Nephron progenitor cell (in vitro differentiated cells): ENCODE data around the gene ADNP2.
A peak's percentile ranks its signal among the peaks of the same experiment; 100 is the strongest.

Experiments
- DNase-seq: peaks from one replicate; pipeline ENCODE4 v3.0.0; 2021
- H3K27ac Mint-ChIP-seq: 2 replicates; pipeline ENCODE4 v1.8.0; 2021; ENCODE audit warnings: mild to moderate bottlenecking, moderate library complexity, mixed read lengths
- H3K27me3 Mint-ChIP-seq: 2 replicates; pipeline ENCODE4 v1.8.0; 2021; ENCODE audit warnings: mild to moderate bottlenecking, low read depth, mixed read lengths; ENCODE audit not compliant: poor library complexity
- H3K36me3 Mint-ChIP-seq: 2 replicates; pipeline ENCODE4 v1.8.0; 2021; ENCODE audit warnings: low read depth, mixed read lengths
- H3K4me1 Mint-ChIP-seq: 2 replicates; pipeline ENCODE4 v1.8.0; 2021; ENCODE audit warnings: mixed read lengths
- H3K4me3 Mint-ChIP-seq: 2 replicates; pipeline ENCODE4 v1.8.0; 2021; ENCODE audit warnings: mild to moderate bottlenecking, moderate library complexity, mixed read lengths
- H3K9me3 Mint-ChIP-seq: 2 replicates; pipeline ENCODE4 v1.8.0; 2021; ENCODE audit warnings: mild to moderate bottlenecking, moderate library complexity, mixed read lengths
- TF ChIP-seq, protein P1 (sequence below): fragments of 200-600 bp; sonication (generic); IDR thresholded peaks from 2 replicates; pipeline ENCODE4 v1.5.0; 2021; ENCODE audit warnings: antibody characterized with exemption

ADNP2 gene

DNA sequence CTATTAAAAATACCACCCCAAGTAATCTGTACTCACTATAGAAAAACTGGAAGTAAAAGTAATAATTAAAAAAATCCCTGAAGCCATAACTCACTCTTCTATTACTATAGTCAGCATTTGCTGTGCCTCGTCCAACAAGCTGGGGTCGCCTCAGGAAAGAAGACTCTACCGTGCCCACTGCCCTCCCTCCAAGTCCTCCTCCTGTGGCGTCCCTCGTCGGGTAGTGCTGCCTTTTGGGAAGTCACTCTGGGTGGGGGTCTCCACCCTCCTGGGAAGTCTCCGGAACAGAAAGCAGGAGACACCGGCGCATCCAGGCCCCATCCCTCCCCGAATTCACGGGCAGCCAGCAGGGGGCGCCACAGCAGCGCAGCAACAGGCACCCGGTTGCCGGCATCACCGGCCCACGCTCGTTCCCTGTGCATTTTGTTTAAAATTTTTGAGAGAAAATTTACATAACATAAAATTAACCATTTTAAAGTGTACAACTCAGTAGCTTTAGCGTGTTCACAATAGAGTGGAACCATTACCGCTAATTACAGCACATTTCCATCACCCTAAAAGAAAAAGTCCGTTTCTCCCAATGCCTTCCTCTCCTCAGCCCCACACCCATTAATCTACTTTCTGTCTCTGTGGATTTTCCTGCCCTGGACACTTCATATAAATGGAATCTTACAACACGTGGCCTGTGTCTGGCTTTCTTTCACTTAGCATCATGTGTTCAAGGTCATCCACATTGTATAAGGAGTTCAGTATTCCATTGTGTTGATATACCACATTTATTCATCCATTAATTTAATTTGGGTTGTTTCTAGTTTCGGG is 62.2 kb downstream of the ADNP2 start:
- Mint-ChIP-seq H3K9me3 (peaks cover 9% of the 10 kb centered on the region), H3K27ac (no peak overlapping the region)
- TF ChIP-seq, protein P1, sequence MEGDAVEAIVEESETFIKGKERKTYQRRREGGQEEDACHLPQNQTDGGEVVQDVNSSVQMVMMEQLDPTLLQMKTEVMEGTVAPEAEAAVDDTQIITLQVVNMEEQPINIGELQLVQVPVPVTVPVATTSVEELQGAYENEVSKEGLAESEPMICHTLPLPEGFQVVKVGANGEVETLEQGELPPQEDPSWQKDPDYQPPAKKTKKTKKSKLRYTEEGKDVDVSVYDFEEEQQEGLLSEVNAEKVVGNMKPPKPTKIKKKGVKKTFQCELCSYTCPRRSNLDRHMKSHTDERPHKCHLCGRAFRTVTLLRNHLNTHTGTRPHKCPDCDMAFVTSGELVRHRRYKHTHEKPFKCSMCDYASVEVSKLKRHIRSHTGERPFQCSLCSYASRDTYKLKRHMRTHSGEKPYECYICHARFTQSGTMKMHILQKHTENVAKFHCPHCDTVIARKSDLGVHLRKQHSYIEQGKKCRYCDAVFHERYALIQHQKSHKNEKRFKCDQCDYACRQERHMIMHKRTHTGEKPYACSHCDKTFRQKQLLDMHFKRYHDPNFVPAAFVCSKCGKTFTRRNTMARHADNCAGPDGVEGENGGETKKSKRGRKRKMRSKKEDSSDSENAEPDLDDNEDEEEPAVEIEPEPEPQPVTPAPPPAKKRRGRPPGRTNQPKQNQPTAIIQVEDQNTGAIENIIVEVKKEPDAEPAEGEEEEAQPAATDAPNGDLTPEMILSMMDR: peak; percentile 86

DNA sequence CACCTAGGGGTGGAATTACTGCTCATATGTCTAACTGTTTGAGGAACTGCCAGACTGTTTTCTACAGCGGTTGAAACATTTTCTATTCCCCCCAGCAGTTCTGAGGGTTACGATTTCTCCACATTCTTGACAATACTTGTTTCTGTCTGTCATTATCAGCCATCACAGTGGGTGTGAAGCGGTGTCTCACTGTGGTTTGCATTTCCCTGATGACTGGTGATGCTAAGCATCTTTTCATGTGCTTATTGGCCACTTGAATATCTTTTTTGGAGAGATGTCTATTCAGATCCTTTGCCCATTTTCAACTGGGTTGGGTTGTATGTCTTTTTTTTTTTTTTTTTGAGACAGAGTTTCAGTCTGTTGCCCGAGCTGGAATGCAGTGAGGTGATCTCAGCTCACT is 63.0 kb downstream of the ADNP2 start:
- Mint-ChIP-seq H3K9me3 (peaks cover 2% of the 10 kb centered on the region), H3K4me3 (no peak overlapping the region), H3K36me3 (peaks cover 24% of the 10 kb centered on the region), H3K27ac (no peak overlapping the region), H3K27me3 (peaks cover 4% of the 10 kb centered on the region), H3K4me1 (peaks cover 27% of the 10 kb centered on the region)
- TF ChIP-seq, protein P1: no peak
- DNase-seq: no peak

More for the DNA sequence above, 62.2 kb downstream of the ADNP2 start:
- Mint-ChIP-seq H3K4me3 (no peak overlapping the region), H3K27me3 (peaks cover 4% of the 10 kb centered on the region), H3K4me1 (peaks cover 25% of the 10 kb centered on the region), H3K36me3 (peaks cover 32% of the 10 kb centered on the region)
- DNase-seq: peak; percentile 69

DNA sequence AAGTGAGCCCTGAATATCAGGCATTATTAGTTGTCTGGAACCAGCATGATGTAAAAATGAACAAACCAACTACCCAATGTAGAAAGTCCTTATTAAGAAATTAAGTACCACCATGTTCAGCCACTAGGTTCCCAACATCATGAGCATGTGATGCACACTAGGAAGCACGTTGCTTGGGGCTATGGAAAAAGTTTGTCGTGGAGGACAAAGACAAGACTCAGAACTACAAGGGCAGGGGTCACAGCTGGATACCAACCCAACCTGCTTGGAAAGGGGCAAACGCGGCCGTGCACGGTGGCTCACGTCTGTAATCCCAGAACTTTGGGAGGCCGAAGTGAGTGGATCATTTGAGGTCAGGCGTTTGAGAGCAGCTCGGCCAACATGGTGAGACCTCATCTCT is 64.0 kb downstream of the ADNP2 start:
- peaks cover 31% of the 10 kb centered on the region for H3K4me1 Mint-ChIP-seq
- H3K36me3 Mint-ChIP-seq: peaks cover 22% of the 10 kb centered on the region
- H3K4me3 Mint-ChIP-seq: no peak overlapping the region
- TF ChIP-seq, protein P1: no peak
- no peak overlapping the region for H3K27ac Mint-ChIP-seq
- H3K27me3 Mint-ChIP-seq: peaks cover 4% of the 10 kb centered on the region
- no peak for DNase-seq
- no peaks in the 10 kb centered on the region for H3K9me3 Mint-ChIP-seq

DNA sequence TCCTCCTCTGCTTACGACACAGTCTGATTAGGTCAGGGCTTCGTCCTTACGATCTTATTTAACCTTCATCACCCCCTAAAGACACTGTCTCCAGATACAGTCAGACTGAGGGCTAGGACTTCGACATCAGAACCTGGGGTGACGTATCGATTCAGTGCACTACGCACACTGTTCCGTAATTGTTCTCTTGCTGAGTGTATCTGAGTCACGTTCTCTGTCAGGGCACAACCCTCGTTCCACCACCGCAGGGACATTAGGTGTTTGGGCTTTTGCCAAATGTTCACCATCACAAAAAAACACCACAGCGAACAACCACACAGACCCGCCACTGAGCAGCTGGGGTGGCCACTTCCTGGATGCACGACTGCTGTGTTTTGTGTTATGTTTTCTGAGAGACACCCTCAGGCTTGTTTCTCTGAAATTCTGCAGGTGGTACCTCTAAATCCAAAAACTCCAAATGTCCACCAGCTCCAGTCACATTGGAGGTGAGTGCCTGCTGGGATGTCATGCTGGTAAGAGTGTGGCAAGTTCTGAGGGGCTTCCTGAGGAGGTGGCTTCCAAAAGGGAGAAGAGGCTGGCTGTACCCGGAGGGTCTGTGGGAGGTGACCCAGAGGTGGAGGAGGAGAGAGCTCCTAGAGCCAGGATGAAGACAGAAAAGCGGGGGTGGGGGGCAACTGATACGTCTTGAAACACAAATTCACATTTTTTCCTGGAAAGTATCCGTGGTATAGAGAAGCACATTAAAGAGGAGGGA is 66.6 kb downstream of the ADNP2 start:
- no peaks in the 10 kb centered on the region for H3K9me3 Mint-ChIP-seq
- no peak for DNase-seq
- peaks cover 4% of the 10 kb centered on the region for H3K27me3 Mint-ChIP-seq
- TF ChIP-seq, protein P1: no peak
- peak overlapping the region; percentile 38 for H3K27ac Mint-ChIP-seq
- no peak overlapping the region for H3K4me3 Mint-ChIP-seq
- H3K36me3 Mint-ChIP-seq: peaks cover 10% of the 10 kb centered on the region
- H3K4me1 Mint-ChIP-seq: peaks cover 26% of the 10 kb centered on the region

DNA sequence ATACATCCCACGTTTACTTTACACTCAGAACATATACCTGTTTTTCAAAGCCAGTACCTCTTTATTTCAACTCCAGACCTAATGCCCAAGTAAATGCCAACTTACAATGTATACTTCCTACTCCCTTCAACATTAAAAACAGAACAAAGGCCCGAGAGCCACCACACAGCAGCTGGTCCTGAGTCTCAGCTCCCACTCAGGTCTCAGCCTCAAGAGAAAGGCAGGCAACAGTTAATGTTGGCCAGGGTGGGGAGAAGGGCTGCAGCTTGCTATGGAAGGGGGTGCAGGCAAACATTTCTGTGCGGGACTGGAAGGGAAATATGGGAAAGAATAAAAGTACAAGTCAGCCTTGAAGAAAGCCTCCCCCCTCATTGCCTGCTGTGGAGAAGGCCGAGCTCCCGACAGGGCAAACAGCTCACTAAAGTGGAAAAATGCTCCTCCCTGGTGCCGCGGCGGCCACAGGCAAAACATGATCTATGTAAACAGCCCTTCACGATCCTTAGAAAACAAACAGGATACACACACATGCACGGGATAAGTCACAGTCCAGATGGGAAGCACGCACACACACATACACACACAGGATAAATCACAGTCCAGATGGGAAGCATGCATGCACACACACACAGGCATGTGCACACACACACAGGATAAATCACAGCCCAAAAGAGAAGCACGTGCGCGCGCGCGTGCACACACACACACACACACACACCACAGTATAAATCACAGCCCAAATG is 67.4 kb downstream of the ADNP2 start:
- peaks cover 3% of the 10 kb centered on the region for H3K27me3 Mint-ChIP-seq
- peaks cover 10% of the 10 kb centered on the region for H3K36me3 Mint-ChIP-seq
- TF ChIP-seq, protein P1: no peak
- no peak for DNase-seq
- no peak overlapping the region for H3K4me3 Mint-ChIP-seq
- no peaks in the 10 kb centered on the region for H3K9me3 Mint-ChIP-seq
- peak overlapping the region; percentile 38 for H3K27ac Mint-ChIP-seq
- peaks cover 26% of the 10 kb centered on the region for H3K4me1 Mint-ChIP-seq
